ENCODE measurements around the gene ANO2.

GRCh38 chr12:5685935-5686334 lies 259.1 kb downstream of the ANO2 start:
- TF ChIP-seq POLR2A (IDR thresholded peaks at IDR 0.05): no peak
- TF ChIP-seq CTCF (IDR thresholded peaks at IDR 0.05): no peak

Data from uterus (tissue), 2 donors.